Hepatocyte (in vitro differentiated cells): ENCODE measurements around the gene IL16.

Source experiments
- EZH2 ChIP-seq: fragments of 200-600 bp; sonication (generic); IDR thresholded peaks from 2 replicates; pipeline ENCODE4 v1.6.1; 2016; ENCODE audit warnings: antibody characterized with exemption, mild to moderate bottlenecking, borderline replicate concordance
- EZH2phosphoT487 ChIP-seq: fragments of 200-600 bp; sonication (generic); IDR thresholded peaks from one replicate; pipeline ENCODE4 v1.6.1; 2018; ENCODE audit warnings: antibody characterized with exemption, mild to moderate bottlenecking, low read depth, moderate library complexity; ENCODE audit not compliant: unreplicated experiment, severe bottlenecking
- TF ChIP-seq, protein P1 (sequence below): fragments of 200-600 bp; sonication (generic); IDR thresholded peaks from 2 replicates; pipeline ENCODE4 v1.5.1; 2016; ENCODE audit warnings: antibody characterized with exemption, mild to moderate bottlenecking; ENCODE audit not compliant: poor library complexity

DNA sequence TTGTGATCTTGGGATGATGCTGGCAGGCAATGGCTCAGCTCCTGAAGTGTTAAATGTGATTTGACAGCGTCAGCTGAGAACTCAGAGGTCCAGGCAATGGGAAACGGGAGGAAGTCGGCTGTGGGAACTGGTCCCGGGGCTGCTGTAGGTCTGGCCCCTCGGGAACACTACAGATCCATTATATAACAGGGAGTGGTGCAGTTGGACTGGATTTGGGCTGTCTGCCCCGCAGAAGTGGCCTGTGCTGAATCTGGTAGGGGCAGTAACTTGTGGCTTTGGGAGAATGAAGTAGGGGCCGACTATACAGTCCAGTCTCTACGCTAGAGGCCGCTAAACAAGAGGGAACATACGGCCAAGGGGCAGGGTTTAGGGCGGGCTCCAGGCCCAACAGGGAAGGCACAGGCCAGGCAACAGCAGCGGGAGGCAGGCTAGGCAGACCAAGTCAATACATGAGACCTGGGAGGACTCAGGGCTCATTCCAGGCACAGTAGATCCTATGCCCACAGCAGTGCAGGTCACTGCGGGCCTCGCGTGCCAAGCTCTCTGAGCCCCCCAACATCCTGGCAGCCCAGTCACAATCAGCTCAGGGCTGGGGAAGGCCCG is 20.3 kb upstream of the IL16 start:
- no peak for TF ChIP-seq EZH2
- TF ChIP-seq, protein P1, sequence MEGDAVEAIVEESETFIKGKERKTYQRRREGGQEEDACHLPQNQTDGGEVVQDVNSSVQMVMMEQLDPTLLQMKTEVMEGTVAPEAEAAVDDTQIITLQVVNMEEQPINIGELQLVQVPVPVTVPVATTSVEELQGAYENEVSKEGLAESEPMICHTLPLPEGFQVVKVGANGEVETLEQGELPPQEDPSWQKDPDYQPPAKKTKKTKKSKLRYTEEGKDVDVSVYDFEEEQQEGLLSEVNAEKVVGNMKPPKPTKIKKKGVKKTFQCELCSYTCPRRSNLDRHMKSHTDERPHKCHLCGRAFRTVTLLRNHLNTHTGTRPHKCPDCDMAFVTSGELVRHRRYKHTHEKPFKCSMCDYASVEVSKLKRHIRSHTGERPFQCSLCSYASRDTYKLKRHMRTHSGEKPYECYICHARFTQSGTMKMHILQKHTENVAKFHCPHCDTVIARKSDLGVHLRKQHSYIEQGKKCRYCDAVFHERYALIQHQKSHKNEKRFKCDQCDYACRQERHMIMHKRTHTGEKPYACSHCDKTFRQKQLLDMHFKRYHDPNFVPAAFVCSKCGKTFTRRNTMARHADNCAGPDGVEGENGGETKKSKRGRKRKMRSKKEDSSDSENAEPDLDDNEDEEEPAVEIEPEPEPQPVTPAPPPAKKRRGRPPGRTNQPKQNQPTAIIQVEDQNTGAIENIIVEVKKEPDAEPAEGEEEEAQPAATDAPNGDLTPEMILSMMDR: no peak
- no peak for TF ChIP-seq EZH2phosphoT487
